CD14-positive monocyte (primary cell): Measurements from ENCODE around the gene ACTR5. TPM values are rescaled to one million over a fixed set of nuclear protein-coding genes. Genes with fewer than 3 reads are reported as not detected.

ENCODE experiments used
- DNase-seq, 3 donors: peaks; one replicate each; pipeline ENCODE4 v3.0.0-alpha.2; 2011 to 2022
- H2AFZ ChIP-seq: 2 replicates; pipeline ENCODE4 v1.6.0; 2012; ENCODE audit warnings: mild to moderate bottlenecking, low read depth, low read length, inconsistent platforms; ENCODE audit not compliant: insufficient read depth, poor library complexity, severe bottlenecking
- H3K27ac ChIP-seq, 2 donors: 1 replicate in 1 of 2; 2 replicates in 1 of 2; pipeline ENCODE4 v1.5.1; 2012 to 2013; ENCODE audit warnings: low read length in 2 of 2, control low read depth in 1 of 2, inconsistent platforms in 1 of 2, low read depth in 1 of 2, mild to moderate bottlenecking in 1 of 2
- H3K27me3 ChIP-seq, 2 donors: one replicate each; pipeline versions ENCODE4 v1.6.0 to v1.6.1; 2011 to 2013; ENCODE audit warnings: low read length in 2 of 2; ENCODE audit not compliant: control insufficient read depth in 2 of 2, insufficient read depth in 2 of 2
- H3K36me3 ChIP-seq, 2 donors: replicated peaks in 1 of 2; 1 replicate in 1 of 2; 2 replicates in 1 of 2; pipeline versions ENCODE4 v1.5.1 to v1.6.1; 2012 to 2013; ENCODE audit warnings: low read length in 2 of 2, control low read depth in 1 of 2, inconsistent platforms in 1 of 2, mild to moderate bottlenecking in 1 of 2; ENCODE audit not compliant: insufficient read depth in 2 of 2, control insufficient read depth in 1 of 2
- H3K4me1 ChIP-seq, 2 donors: 1 replicate in 1 of 2; 2 replicates in 1 of 2; pipeline versions ENCODE4 v1.5.1 to v1.6.1; 2012 to 2013; ENCODE audit warnings: low read length in 2 of 2, control low read depth in 1 of 2, inconsistent platforms in 1 of 2, mild to moderate bottlenecking in 1 of 2, moderate library complexity in 1 of 2; ENCODE audit not compliant: insufficient read depth in 2 of 2, control insufficient read depth in 1 of 2
- H3K4me2 ChIP-seq: replicated peaks from 2 replicates; pipeline ENCODE3; 2012; ENCODE audit warnings: low read length, moderate library complexity, mild to moderate bottlenecking; ENCODE audit not compliant: poor library complexity, severe bottlenecking; ENCODE audit errors: extremely low read depth
- H3K4me3 ChIP-seq, 3 experiments: fragments of 200-600 bp in 1 of 3; sonication (generic) in 1 of 3; replicated peaks in 1 of 3; 1 replicate in 2 of 3; 2 replicates in 1 of 3; pipeline ENCODE4 v1.5.1; 2011 to 2013; ENCODE audit warnings: low read length in 3 of 3, mild to moderate bottlenecking in 3 of 3, control low read depth in 2 of 3, low read depth in 2 of 3, inconsistent platforms in 1 of 3, moderate library complexity in 1 of 3
- H3K79me2 ChIP-seq: 2 replicates; pipeline ENCODE4 v1.6.0; 2012; ENCODE audit warnings: mild to moderate bottlenecking, control low read depth, inconsistent platforms, low read length, moderate library complexity; ENCODE audit not compliant: insufficient read depth
- H3K9ac ChIP-seq: 2 replicates; pipeline ENCODE4 v1.6.0; 2017; ENCODE audit warnings: low read length, mild to moderate bottlenecking; ENCODE audit not compliant: insufficient read depth, poor library complexity, severe bottlenecking
- H3K9me3 ChIP-seq, 2 donors: replicated peaks in 1 of 2; 1 replicate in 1 of 2; 2 replicates in 1 of 2; pipeline versions ENCODE4 v1.5.1 to v1.6.1; 2012 to 2013; ENCODE audit warnings: low read length in 2 of 2, control low read depth in 1 of 2; ENCODE audit not compliant: control insufficient read depth in 1 of 2, insufficient read depth in 1 of 2
- H4K20me1 ChIP-seq: 2 replicates; pipeline ENCODE4 v1.6.0; 2012; ENCODE audit warnings: mild to moderate bottlenecking, low read length, control low read depth, moderate library complexity; ENCODE audit not compliant: insufficient read depth
- H3K27ac Mint-ChIP-seq, 7 donors: one replicate each; pipeline ENCODE4 v1.8.0; 2020; ENCODE audit warnings: mild to moderate bottlenecking in 7 of 7, mixed read lengths in 7 of 7, moderate library complexity in 6 of 7, inconsistent platforms in 2 of 7
- H3K27me3 Mint-ChIP-seq, 3 donors: one replicate each; pipeline ENCODE4 v1.8.0; 2021 to 2022; ENCODE audit warnings: low read depth in 3 of 3, mild to moderate bottlenecking in 3 of 3, mixed read lengths in 3 of 3, moderate library complexity in 3 of 3, inconsistent platforms in 1 of 3
- H3K36me3 Mint-ChIP-seq, 2 donors: one replicate each; pipeline ENCODE4 v1.8.0; 2020; ENCODE audit warnings: mixed read lengths in 2 of 2, inconsistent platforms in 1 of 2, mild to moderate bottlenecking in 1 of 2
- H3K4me1 Mint-ChIP-seq: one replicate; pipeline ENCODE4 v1.8.0; 2020; ENCODE audit warnings: mild to moderate bottlenecking, mixed read lengths
- H3K4me3 Mint-ChIP-seq, 2 donors: one replicate each; pipeline ENCODE4 v1.8.0; 2020; ENCODE audit warnings: mild to moderate bottlenecking in 2 of 2, mixed read lengths in 2 of 2, moderate library complexity in 1 of 2
- H3K9me3 Mint-ChIP-seq, 7 donors: one replicate each; pipeline ENCODE4 v1.8.0; 2020 to 2022; ENCODE audit warnings: mixed read lengths in 7 of 7, mild to moderate bottlenecking in 6 of 7, moderate library complexity in 6 of 7, inconsistent platforms in 2 of 7
- CTCF ChIP-seq: fragments of 200-600 bp; IDR thresholded peaks from one replicate; pipeline ENCODE4 v1.8.0; 2022; ENCODE audit warnings: antibody characterized with exemption, mild to moderate bottlenecking
- WGBS: methylation state at CpG from one replicate; pipeline ENCODE4 v1.1.5; 2013; ENCODE audit warnings: missing lambda C conversion rate; ENCODE audit not compliant: insufficient coverage; 5-methylcytosine and 5-hydroxymethylcytosine counted together
- intact Hi-C, 2 donors: fragments of 100-400 bp; cut with micrococcal nuclease; formaldehyde crosslinking; loops; one replicate each; pipeline versions ENCODE4 v1.15.0 to v1.15.1; 2023
- polyA plus RNA-seq, 3 donors: library from polyadenylated mRNA; depleted of rRNA in 1 of 3; unstranded in 2 of 3; stranded (reverse) in 1 of 3; fragments of 300-500 nt in 2 of 3; fragments of >200 nt in 1 of 3; fragmentation: Illumina TruSeq in 2 of 3; gene quantifications; 1 replicate in 2 of 3; 2 replicates in 1 of 3; pipeline ENCODE4 v1.2.3, GENCODE V29; 2012 to 2021

ACTR5 gene
- polyA plus RNA-seq, 3 donors = 6.6 to 15.6 (median 7.3) TPM

- Histone ChIP-seq H3K27ac (peak overlapping the region in 1 of 2 donors; percentile 7), H3K79me2 (no peaks in the 10 kb centered on the region), H3K9ac (no peak overlapping the region), H2AFZ (no peak overlapping the region), H4K20me1 (no peaks in the 10 kb centered on the region), H3K27me3 (no peaks in the 10 kb centered on the region), H3K4me3 (no peak overlapping the region), H3K9me3 (no peaks in the 10 kb centered on the region), H3K4me2 (no peak overlapping the region), H3K36me3 (peaks cover 62 to 85% of the 10 kb centered on the region in 2 donors), H3K4me1 (no peaks in the 10 kb centered on the region)
- intact Hi-C loops = no loop called here
- Mint-ChIP-seq H3K27ac (peak overlapping the region in 1 of 7 donors; percentile 75), H3K4me3 (no peak overlapping the region), H3K9me3 (peaks cover 0 to 1% (median 0%) of the 10 kb centered on the region in 7 donors), H3K36me3 (peaks cover 66 to 79% of the 10 kb centered on the region in 2 donors), H3K4me1 (peaks cover 6% of the 10 kb centered on the region), H3K27me3 (no peaks in the 10 kb centered on the region)
- DNase-seq = no peak
- 26% methylated on average over 5 of the region's 6 CpGs for WGBS
- TF ChIP-seq CTCF = no peak
Observed at GRCh38 chr20:38755324-38755910, 7.2 kb downstream of the ACTR5 start.

GRCh38 chr20:38757145-38757775 is 9.0 kb downstream of the ACTR5 start:
- H3K27ac Mint-ChIP-seq = no peak overlapping the region
- H3K36me3 Mint-ChIP-seq = peaks cover 79 to 89% of the 10 kb centered on the region in 2 donors
- H3K36me3 ChIP-seq = peaks cover 62 to 92% of the 10 kb centered on the region in 2 donors
- no peak for DNase-seq
- H3K9me3 Mint-ChIP-seq = peaks cover 0 to 1% (median 0%) of the 10 kb centered on the region in 7 donors
- H3K4me3 Mint-ChIP-seq = no peak overlapping the region
- H3K9me3 ChIP-seq = no peaks in the 10 kb centered on the region
- H3K9ac ChIP-seq = no peak overlapping the region
- H3K4me2 ChIP-seq = no peak overlapping the region
- TF ChIP-seq CTCF = no peak
- 87% methylated on average over 4 of the region's 7 CpGs for WGBS
- no peak overlapping the region for H2AFZ ChIP-seq
- no peak overlapping the region for H3K4me3 ChIP-seq
- no peaks in the 10 kb centered on the region for H3K79me2 ChIP-seq
- peaks cover 21% of the 10 kb centered on the region for H3K4me1 Mint-ChIP-seq
- intact Hi-C loops = no loop called here
- no peak overlapping the region for H3K27ac ChIP-seq
- H3K27me3 Mint-ChIP-seq = no peaks in the 10 kb centered on the region
- peaks cover 4 to 14% of the 10 kb centered on the region in 2 donors for H3K4me1 ChIP-seq
- H3K27me3 ChIP-seq = no peaks in the 10 kb centered on the region
- H4K20me1 ChIP-seq = no peaks in the 10 kb centered on the region
